EL (cell line): ENCODE data around the gene UGP2.
A peak's percentile ranks its signal among the peaks of the same experiment; 100 is the strongest.

Experiments
- DNase-seq: peaks from one replicate; pipeline ENCODE4 v3.0.0-alpha.2; 2016

The UGP2 gene

DNA sequence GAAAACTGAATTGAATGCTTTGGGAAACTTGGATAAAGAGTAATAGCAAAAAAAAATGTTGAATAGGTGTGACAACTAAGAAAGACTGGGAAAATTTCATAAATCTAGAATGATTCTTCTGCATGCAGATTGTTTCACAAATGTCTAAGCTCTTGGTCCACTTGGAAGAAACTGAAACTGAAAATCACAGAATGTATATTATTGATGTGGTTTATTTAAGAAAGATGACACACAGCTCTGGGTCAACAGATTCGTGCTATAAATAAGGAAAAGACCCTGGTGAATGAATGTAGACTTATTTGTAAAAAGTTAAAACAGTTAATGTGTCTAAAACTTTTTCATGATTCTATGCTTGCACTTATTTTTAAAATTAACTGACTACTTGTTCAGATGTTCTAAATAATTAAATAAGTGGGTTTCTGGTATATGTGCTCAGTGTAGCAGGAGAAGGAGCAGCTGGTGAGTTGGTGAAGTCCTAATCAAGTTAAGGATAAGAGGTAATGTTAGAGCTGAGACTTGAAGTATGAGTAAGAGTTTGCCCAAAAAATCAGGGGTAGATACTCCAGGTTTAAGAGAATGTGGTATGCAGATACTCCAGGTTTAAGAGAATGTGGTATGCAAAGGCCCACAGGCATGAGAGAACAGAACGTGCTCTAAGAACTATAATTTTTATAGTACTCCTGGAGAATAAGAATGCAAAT, 24.5 kb downstream of the UGP2 start:
- DNase-seq = no peak

- DNase-seq = no peak
Measured at GRCh38 chr2:63870679-63871078, 29.0 kb downstream of the UGP2 start.

DNA sequence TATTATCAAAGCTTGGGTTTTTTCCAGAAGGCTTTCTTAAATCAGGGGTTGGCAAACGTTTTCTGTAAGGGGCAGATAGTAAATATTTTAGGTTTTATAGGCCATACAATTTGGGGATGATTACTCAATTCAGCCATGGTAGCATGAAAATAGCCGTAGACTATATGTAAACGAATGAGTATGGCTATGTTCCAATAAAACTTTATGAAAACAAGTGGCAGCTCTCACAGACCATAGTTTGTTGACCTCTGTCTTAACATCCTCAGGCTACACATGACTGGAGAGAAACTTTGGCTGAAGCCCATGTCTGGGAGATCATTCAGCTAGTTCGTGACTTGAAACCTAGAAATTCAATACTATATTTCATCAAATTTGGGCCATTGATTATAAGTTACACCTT, 30.2 kb downstream of the UGP2 start:
- no peak for DNase-seq

DNA sequence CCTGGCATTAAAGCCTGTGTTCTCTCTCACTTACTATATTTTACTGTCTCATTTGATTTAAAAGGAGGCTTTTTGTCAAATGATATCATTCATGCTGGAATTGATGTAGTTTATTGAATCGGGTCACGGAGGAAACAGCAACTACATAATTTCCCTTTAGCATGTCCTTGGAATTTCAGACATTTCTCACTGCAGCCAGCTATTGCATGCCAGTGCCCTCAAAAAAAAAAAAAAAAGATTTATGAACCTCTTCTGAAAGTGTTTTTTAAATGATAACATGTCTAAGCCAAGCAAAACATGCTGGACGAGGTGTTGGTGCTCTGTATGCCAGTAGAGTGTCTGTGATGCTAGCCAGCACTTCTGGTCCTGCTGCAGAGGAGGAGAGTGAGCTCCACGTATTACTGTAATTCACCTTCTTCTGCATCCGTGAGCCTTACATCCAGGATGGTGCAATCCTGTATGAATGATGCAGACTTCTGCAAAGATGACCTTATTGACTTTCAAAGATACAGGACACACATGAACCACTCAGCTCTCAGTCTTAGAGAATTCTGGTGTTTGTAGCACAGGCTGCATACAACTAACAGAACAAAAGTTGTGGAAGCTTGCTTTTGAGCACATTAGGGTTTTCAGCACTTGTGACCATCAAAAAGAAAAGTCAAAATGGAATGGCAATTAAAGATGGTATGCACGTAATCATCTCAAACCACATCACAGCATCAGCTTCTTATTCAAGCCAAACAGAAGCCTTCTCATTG, 31.1 kb downstream of the UGP2 start:
- no peak for DNase-seq

- no peak for DNase-seq
Measured at GRCh38 chr2:63874204-63875130, 32.8 kb downstream of the UGP2 start.

DNA sequence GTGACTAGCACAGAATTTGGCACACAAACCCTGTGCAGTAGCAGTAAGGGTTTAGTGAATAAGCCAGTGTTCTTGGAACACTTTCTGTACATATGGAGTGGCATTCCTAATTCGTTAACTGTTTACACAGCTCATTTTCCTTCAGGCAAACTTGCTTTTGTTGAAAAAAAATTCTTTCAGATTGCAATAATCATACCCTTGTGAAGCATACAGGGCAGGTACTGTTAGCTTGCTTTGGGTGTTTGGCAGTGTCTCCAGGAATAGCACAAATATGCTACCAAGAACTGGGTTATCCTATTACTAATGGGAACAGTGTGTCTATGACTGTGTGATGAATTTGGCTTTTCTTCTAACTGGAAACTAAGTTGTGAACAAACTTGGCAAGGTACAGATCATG, 33.4 kb downstream of the UGP2 start:
- DNase-seq = peak; percentile 17

DNA sequence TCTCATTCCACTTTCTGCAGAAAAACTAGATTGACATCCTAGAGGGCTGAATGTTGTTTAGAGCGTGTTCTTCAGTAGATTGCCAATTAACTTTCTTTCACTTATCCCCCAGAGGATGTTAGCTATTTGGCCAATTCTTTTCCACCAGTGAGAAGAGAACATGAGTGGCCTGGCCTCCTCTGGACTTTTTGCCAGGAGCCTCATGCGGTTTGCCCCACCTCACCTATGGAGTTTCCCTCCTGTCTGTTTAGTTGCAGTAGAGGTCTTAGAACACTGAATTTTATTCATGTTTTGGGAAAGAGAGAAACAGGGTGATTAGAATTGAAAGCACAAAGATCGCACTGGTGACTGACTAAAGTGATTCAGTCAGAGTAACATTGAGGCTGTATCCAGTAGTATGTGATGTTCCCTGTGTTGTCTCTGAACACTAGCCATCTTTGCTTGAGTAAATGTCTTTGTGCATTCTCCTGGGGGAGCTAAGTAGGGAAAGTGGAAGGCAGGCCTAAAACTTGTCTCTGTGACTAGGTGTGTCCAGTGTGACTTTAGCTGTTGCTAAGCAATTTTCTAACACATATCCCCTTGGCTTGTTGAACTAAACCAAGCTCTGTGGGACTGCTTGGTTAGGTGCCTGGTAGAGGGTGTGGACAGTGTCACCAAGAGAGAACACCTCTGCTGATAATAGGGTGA, 34.0 kb downstream of the UGP2 start:
- no peak for DNase-seq

DNA sequence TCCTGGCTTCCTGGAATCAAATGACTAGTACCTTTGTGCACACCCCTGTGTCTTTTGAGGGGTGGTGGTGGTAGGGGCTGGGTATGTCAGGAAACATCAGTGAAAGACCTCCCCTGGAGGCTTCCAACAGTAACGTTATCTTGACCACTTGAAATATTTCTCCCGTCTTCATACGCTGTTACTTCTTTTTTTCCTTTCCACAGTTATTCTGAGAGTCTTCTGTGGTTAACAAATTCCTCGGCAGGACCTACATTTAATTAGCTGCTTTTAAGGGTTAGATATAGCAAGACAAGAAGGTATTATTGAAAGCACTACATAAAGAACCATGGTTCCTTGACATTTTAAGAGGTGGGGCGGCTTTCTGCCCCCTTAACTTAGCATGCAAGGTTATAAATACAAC, 34.6 kb downstream of the UGP2 start:
- DNase-seq = no peak

DNA sequence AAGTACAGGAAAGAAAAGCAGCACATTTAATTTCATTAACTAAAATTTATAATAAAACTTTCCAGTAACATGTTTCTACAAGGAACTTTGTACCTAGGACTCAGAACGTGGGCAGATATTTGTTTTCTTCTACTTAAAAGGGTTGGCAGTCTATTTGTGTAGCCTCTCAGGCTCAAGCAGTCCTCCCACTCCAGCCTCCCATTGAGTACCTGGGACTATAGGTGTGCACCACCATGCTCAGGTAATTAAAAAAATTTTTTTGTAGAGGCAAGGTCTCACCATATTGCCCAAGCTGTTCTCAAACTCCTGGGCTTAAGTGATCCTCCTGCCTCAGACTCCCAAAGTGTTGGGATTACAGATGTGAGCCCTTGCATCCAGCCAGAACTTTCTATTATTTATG, 36.8 kb downstream of the UGP2 start:
- no peak for DNase-seq

DNA sequence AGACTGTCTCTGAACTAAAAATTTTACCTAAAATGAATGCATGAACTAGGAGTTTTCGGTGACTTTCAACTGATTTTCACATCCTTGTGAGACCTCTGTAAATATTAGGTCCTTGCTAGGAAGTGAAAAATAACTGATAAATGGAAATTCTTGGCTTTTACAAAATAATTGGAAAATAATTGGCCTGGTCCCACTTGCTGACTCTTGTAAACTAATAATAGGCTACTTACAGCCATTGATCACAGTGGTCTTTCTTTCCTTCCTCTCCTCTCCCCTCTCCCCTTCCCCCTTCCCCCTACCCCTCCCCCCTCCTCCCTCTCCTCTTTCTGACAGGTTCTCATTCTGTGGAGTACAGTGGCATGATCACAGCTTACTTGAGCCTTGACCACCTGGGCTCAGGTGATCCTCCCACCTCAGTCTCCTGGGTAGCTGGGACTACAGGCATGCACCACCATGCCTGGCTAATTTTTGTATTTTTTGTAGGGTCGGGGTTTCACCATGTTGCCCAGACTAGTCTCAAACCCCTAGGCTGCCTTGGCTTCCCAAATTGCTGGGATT, 38.3 kb downstream of the UGP2 start:
- no peak for DNase-seq

DNA sequence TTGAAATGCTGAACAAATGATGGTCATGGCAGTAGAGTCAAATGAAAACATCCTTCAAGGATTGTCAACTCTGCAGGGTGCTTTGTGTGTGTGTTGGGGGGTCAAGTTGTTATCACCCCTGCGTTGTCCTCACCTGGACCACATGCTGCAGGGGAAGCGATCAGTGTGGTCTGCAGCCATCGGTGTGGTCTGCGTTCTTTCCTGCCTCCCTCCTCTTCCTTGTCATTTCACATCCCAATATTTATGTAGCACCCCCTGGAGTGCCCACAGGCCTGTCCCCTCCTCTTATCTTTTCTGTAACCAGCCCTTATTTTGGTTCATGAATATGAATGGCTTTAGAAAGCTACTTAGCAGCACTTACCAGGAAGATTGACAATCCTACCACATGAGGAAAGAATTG, 38.9 kb downstream of the UGP2 start:
- no peak for DNase-seq

- no peak for DNase-seq
Measured at GRCh38 chr2:63881205-63881604, 39.5 kb downstream of the UGP2 start.

DNA sequence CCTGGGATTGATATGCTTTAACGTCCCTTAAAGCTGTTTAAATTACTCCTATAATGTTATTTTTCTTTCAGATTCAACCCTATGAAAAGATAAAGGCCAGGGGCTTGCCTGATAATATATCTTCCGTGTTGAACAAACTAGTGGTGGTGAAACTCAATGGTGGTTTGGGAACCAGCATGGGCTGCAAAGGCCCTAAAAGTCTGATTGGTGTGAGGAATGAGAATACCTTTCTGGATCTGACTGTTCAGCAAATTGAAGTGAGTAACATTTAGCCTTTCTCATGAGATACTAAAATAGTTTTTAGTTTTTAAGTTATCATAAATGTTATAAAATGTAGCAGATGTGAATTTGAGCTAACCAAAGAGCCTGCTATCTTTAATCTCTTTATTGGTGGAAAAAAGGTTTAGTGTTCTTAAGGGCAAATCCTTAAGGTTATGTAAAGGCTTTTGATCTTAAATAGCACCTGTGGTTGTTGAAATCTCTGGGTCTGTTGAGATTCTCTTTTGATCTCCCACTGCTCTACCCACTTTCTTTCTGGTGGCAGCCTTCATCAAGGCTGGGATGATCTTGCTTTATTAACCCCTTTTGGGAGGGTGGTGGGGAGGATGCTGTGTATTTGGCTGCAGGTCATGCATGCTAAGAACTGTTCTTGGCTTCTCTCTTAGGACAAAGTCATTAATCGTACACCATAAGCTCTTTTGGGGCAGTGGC, 40.9 kb downstream of the UGP2 start:
- no peak for DNase-seq

GRCh38 chr2:63886445-63886844, 44.7 kb downstream of the UGP2 start:
- DNase-seq = no peak

DNA sequence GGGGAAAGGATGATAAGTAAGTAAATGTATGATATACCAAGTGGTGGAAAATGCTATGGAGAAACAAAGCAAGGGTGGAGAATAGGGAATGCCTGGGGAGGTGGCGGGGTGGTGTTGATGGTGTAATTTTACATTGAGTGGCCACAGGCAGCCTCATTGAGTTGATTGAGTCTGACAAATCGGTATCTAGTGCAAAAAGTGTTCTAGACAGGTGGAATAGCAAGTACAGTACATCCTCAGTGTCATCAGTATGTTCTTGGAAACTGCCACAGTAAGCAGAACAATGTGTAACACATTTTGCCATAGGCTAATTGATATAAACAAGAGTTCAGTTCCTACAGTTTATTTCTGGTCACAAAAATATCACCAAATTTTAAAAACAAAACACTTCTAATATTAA, 46.4 kb downstream of the UGP2 start:
- no peak for DNase-seq

- DNase-seq = peak; percentile 55
Measured at GRCh38 chr2:63888490-63889402, 47.0 kb downstream of the UGP2 start.

DNA sequence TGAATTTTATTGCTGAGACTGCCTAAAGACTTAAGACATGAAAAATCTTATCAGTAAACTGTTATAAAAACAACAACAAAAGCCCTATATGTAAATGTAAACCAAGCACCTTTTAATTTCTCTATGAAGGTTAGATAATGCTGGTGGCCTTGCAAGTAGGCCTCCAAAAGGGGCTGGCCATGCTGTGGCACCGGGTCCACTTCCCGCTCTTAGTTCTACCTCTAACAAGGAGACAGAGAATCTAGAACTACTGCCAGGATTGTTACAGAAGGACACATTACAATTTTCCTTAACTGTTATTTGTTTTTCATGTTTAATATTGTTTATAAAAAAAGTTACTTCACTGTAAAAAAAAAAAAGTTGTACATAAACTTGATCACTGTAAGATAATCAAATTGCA, 49.0 kb downstream of the UGP2 start:
- DNase-seq = no peak

- no peak for DNase-seq
Measured at GRCh38 chr2:63891488-63892030, 49.9 kb downstream of the UGP2 start.

GRCh38 chr2:63893163-63893562, 51.5 kb downstream of the UGP2 start:
- no peak for DNase-seq

- DNase-seq = no peak
Measured at GRCh38 chr2:63894167-63894566, 52.5 kb downstream of the UGP2 start.

GRCh38 chr2:63898839-63899238, 57.1 kb downstream of the UGP2 start:
- DNase-seq = no peak
